GM23338 (cell line): ENCODE results near the gene KAT2B.

Source experiments
- CREB1 ChIP-seq: fragments of 250-450 bp; sonication (Bioruptor Pico); IDR thresholded peaks from 2 replicates; pipeline ENCODE4 v1.5.0; 2020; ENCODE audit warnings: low read depth, mild to moderate bottlenecking, moderate library complexity
- CTCF ChIP-seq, 2 experiments: fragments of 200-600 bp in 1 of 2; sonication (generic) in 1 of 2; conservative IDR thresholded peaks; 2 replicates each; pipeline versions ENCODE4 v1.5.1 to v1.6.1; 2016 to 2017; ENCODE audit warnings: antibody characterized with exemption in 2 of 2, low read depth in 2 of 2, mild to moderate bottlenecking in 2 of 2, moderate library complexity in 1 of 2
- EZH2 ChIP-seq: fragments of 200-600 bp; sonication (generic); IDR thresholded peaks from one replicate; pipeline ENCODE4 v1.8.0; 2017; ENCODE audit warnings: antibody characterized with exemption, mild to moderate bottlenecking, low read depth; ENCODE audit not compliant: unreplicated experiment
- EZH2phosphoT487 ChIP-seq: fragments of 200-600 bp; sonication (generic); IDR thresholded peaks from one replicate; pipeline ENCODE4 v1.8.1; 2018; ENCODE audit warnings: antibody characterized with exemption; ENCODE audit not compliant: unreplicated experiment
- JUNB ChIP-seq: IDR thresholded peaks from one replicate; pipeline ENCODE4 v1.6.1; 2016; ENCODE audit warnings: antibody characterized with exemption; ENCODE audit not compliant: unreplicated experiment
- NANOG ChIP-seq: IDR thresholded peaks from 2 replicates; pipeline ENCODE4 v1.6.1; 2016; ENCODE audit warnings: antibody characterized with exemption, borderline replicate concordance
- POLR2AphosphoS5 ChIP-seq: IDR thresholded peaks from 2 replicates; pipeline ENCODE4 v1.6.1; 2016; ENCODE audit warnings: antibody characterized with exemption, low read depth
- ZNF114 ChIP-seq: fragments of 250-450 bp; sonication (Bioruptor Pico); IDR thresholded peaks from 2 replicates; pipeline ENCODE4 v1.5.0; 2020; ENCODE audit warnings: mild to moderate bottlenecking, moderate library complexity

DNA sequence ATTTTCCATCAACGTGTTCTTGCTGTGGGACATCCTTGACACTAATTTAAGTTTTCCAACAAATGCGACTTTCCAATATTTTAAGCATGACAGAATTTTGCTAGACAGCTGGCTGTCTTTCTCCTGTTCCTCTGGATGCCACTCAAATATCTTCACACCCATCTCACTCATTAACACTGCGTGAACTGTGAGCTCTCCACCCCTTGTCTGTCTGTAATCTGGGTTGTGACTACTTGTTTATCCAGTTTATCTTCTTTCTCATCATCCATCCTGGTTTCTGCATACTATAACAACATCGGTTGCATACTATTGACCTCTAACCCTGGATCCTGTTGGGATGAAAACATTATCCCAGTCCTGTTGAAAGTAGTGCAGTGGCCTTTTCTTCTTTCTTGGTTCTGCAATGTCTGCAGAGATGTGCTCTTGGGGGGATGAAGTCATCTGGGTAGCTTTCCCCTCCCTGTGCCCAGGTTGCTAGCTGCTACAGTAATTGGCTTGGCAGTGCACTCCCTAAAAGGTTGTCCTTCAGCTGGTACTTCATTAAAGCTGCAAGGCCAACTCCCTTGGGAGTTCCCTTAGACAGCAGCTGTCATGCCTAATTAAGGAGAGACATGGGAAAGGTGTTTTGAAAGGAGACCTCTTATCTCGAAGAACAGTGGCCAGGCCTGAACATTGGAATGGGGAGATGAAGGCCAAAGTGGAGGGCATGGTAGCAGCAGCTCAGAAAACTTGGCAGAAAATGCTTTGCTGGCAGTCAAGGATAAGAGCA lies 24.7 kb downstream of the KAT2B start:
- TF ChIP-seq CTCF (conservative IDR thresholded peaks at IDR 0.05; ENCODE audit: low read depth in 2 of 2) (no peak), POLR2AphosphoS5 (no peak), EZH2 (no peak), NANOG (no peak), CREB1 (CRISPR knock-in tag) (no peak), ZNF114 (CRISPR knock-in tag) (no peak), JUNB (no peak), EZH2phosphoT487 (no peak)
